Measurements from ENCODE around the gene ARHGEF26.
A peak's percentile ranks its signal among the peaks of the same experiment; 100 is the strongest.

The ARHGEF26 gene

GRCh38 chr3:154115332-154115731, 5.9 kb upstream of the ARHGEF26 start:
- no peak for DNase-seq

- DNase-seq: no peak
Measured at GRCh38 chr3:154119951-154120350, 1.2 kb upstream of the ARHGEF26 start.

GRCh38 chr3:154121701-154122551, 736 bp downstream of the ARHGEF26 start:
- DNase-seq: peak; percentile 76

DNA sequence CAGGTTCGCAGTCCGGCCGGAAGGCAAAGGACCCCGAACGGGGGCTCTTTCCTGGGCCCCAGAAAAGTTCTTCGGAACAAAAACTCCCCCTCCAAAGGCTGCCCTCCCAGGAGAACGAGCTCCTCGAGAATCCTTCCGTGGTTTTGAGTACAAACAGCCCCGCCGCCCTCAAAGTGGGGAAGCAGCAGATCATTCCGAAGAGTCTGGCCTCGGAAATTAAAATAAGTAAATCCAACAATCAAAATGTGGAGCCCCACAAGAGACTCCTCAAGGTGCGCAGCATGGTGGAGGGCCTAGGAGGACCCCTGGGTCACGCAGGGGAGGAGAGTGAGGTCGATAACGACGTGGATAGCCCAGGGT, 1.3 kb downstream of the ARHGEF26 start:
- no peak for DNase-seq

DNA sequence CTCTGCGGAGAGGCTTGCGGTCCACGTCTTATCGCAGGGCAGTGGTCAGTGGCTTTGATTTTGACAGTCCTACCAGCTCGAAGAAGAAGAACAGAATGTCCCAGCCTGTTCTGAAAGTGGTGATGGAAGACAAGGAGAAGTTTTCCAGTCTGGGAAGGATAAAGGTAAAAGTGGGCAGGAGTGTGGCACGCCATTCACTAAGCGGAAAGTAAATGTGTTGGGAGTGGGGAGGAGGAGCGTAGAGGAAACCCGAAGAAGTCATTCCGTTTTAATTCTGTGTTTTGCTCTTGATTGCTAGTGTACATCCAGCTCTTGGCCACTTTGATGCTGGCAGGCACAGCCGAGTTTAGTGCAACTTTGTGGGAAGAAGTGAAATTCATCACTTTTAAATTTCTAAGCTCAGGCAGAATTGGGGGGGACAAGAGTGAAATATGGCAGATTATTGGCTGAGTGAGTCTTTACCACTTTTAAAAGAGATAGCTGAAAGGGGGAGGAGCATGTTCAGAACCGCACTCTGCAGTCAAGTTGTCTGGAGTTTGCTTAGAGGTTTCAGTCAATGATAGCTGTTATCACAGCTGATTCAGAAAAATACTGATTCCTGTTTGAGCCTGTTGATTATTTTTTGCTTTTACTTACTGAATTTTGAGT, 1.8 kb downstream of the ARHGEF26 start:
- no peak for DNase-seq

DNA sequence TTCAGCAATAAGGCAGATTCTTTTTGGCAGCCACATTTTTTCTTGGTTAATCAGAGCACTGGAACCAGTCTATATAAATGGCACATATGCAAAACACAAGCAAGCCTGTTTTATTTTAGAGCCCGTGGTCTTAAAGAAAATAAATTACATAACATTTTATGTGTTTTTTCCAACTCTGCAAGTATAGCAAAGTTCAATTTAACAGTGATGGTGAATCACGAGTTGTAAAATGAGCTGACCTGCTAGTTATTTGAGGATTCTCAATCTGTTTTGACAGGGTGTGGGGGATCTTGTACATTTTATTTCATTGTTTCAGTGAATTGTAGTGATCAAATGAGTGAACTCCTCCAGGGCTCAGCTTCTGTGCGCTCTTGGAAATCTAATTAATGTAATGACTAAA, 2.7 kb downstream of the ARHGEF26 start:
- no peak for DNase-seq

DNA sequence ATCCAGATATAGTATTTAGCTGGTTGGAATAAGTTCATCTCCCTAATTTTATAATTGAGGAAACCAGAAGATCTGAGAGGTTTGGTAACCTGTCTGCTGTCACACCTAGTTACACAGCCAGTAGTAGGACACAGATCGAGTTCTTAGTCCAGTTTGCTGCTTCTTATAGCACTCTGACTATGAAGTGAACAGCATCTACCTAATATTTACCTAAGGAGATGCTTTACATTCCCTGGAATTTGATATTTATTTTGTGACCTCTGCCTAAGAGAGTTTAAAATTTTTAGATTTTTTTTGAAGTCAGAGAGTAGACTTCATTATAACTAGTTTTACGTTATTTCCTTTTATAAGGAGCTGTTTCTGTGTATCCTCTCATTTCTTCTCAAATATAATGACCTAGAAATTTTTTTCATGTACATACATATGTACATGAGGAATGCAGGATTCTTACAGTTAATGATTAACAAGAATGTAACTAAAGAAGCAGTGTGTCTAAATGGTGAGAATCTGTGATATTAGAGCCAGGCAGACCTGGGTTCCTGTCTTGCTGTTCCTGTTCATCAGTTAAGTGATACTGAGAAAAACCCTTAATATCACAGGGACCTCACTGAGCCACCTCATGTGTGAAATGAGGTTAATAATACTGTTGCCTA, 4.3 kb downstream of the ARHGEF26 start:
- no peak for DNase-seq

GRCh38 chr3:154126651-154127050, 5.5 kb downstream of the ARHGEF26 start:
- DNase-seq: no peak

GRCh38 chr3:154129625-154130024, 8.4 kb downstream of the ARHGEF26 start:
- DNase-seq: no peak

GRCh38 chr3:154130540-154130939, 9.3 kb downstream of the ARHGEF26 start:
- no peak for DNase-seq

- no peak for DNase-seq
Measured at GRCh38 chr3:154131830-154132229, 10.6 kb downstream of the ARHGEF26 start.

GRCh38 chr3:154132777-154133375, 11.7 kb downstream of the ARHGEF26 start:
- no peak for DNase-seq

- no peak for DNase-seq
Measured at GRCh38 chr3:154135511-154136173, 14.5 kb downstream of the ARHGEF26 start.

- no peak for DNase-seq
Measured at GRCh38 chr3:154137036-154137435, 15.8 kb downstream of the ARHGEF26 start.

- no peak for DNase-seq
Measured at GRCh38 chr3:154139996-154140436, 18.8 kb downstream of the ARHGEF26 start.

GRCh38 chr3:154142608-154143007, 21.4 kb downstream of the ARHGEF26 start:
- no peak for DNase-seq

- no peak for DNase-seq
Measured at GRCh38 chr3:154143873-154144272, 22.7 kb downstream of the ARHGEF26 start.

- DNase-seq: no peak
Measured at GRCh38 chr3:154144825-154145465, 23.8 kb downstream of the ARHGEF26 start.

- DNase-seq: no peak
Measured at GRCh38 chr3:154148541-154148940, 27.4 kb downstream of the ARHGEF26 start.

DNA sequence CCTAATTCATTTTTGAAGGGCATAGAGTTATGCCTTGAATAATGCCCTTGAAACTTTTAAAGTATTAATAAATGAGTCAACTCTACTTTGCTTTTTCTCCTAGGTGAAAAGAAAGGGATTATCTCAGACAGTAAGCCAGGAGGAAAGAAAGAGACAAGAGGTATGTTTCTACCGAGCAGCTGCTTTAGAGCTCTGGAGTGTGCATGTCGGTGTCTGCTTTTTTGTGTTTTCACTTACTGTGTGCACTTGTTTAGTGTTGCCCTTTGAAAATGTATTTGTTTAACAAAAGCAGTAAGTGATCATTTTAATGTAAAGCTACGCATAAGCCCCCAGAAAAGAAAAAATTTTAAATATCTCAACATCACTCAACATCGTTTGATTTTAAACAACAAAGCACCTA, 28.1 kb downstream of the ARHGEF26 start:
- no peak for DNase-seq

GRCh38 chr3:154151969-154152368, 30.8 kb downstream of the ARHGEF26 start:
- no peak for DNase-seq

DNA sequence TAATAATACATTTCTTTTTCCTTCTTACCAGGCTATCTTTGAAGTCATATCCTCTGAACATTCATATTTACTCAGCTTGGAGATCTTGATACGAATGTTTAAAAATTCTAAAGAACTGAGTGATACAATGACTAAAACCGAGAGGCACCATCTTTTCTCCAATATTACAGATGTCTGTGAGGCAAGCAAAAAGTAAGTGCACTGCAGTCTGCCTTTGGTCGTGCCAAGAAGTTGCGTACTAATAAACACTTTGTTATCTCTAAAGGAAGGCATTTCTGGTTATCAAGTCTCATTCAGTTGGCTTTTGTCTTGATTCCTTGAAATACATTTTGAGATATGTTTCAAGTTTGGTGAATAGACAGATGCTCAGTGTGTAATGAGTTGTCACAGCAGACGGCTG, 31.6 kb downstream of the ARHGEF26 start:
- DNase-seq: no peak

Data from 8988T (cell line).